ENCODE results near the gene DDX17.

DNA sequence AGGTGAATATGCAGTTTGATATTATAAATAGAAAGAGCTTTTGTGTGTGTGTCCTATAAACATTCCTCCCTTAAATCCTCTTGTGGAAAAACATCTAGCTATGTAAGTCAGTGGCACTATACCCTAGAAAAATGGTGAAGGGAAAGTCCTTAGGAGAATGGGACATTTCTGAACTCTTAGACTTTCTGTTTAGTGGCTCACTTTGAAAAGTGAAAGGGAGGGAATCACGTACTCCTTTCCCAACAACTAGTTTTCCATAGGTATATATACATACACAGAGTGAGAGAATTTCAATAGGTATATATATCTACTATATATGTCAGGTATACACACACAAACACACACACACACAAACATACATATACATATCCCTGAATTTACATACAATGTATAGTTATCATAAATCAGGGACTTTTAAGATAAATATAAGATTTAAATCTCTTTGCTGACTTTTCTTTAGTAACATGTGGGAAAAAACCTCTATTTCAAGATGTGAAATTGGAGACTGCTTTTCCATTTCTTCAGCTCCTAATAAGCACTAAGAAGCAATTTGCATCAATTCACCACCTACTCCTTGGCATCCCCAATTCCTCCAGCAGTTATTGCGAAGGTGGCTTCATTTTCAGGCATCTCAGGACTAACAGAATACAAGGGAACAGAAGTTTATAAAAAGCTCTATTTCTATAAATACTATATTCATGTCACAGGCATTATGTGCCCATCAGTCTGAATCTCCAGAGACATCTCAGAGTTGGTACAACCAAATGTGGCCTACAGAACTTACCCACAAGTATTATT, 13.5 kb upstream of the DDX17 start:
- TF ChIP-seq, protein P1, sequence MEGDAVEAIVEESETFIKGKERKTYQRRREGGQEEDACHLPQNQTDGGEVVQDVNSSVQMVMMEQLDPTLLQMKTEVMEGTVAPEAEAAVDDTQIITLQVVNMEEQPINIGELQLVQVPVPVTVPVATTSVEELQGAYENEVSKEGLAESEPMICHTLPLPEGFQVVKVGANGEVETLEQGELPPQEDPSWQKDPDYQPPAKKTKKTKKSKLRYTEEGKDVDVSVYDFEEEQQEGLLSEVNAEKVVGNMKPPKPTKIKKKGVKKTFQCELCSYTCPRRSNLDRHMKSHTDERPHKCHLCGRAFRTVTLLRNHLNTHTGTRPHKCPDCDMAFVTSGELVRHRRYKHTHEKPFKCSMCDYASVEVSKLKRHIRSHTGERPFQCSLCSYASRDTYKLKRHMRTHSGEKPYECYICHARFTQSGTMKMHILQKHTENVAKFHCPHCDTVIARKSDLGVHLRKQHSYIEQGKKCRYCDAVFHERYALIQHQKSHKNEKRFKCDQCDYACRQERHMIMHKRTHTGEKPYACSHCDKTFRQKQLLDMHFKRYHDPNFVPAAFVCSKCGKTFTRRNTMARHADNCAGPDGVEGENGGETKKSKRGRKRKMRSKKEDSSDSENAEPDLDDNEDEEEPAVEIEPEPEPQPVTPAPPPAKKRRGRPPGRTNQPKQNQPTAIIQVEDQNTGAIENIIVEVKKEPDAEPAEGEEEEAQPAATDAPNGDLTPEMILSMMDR (IDR thresholded peaks at IDR 0.05): no peak
- TF ChIP-seq POLR2A (IDR thresholded peaks at IDR 0.05): no peak

All from lower leg skin (tissue), 3 donors.